Measurements from ENCODE around the gene AKAP7. TPM values are rescaled to one million over a fixed set of nuclear protein-coding genes. Genes with fewer than 3 reads are reported as not detected.
"Not testable (repeated sequence)": the region's sequence is repeated elsewhere in the genome, so short reads cannot be mapped to it uniquely, and the experiment has no call there.

Gene AKAP7
- total RNA-seq, 1 donor, result 3.0 TPM

DNA sequence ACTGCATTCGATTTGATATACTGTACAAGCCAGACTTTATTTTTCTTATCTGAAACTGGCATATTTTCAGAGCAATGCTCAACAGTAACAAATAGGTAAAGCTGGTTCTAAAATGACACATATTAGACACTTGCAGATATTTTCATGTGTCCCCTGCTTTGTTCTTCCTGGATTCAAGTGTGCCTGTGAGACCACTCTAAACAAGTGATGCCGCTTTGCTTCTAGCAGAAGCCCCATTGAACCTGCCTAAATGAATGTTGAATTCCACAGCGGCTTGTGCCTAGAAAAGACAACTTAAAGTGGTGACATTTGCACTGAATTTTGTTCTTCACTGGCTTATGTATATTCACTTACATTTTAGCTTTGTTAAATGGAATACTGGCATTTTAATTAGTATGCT lies 115.7 kb downstream of the AKAP7 start:
- no peak for DNase-seq (ENCODE audit: low read depth in 2 of 3, low spot score in 2 of 3)

- DNase-seq (ENCODE audit: low read depth in 2 of 3, low spot score in 2 of 3), result no peak
Measured at GRCh38 chr6:131251590-131252199, 116.4 kb downstream of the AKAP7 start.

DNA sequence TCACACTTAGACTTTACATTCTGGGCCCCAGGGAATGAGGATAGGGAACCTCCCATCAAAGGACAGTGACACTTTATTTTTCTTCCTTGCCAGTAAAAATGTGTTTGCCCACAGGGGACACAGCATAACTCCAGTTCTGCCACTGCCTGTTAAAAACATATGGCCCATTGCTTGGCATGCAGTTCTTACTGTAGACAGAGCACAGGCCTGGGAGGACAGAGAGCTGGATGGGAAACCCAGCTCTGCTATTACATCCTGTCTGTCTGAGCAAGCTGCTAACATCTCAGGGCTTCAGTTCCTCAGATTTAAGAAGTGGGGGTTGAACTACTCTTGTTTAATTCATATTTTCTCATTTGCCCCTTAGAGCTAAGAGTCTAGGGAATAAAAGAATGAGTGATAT lies 120.2 kb downstream of the AKAP7 start:
- peak in 1 of 3 donors; percentile 29 for DNase-seq (ENCODE audit: low read depth in 2 of 3, low spot score in 2 of 3)

DNA sequence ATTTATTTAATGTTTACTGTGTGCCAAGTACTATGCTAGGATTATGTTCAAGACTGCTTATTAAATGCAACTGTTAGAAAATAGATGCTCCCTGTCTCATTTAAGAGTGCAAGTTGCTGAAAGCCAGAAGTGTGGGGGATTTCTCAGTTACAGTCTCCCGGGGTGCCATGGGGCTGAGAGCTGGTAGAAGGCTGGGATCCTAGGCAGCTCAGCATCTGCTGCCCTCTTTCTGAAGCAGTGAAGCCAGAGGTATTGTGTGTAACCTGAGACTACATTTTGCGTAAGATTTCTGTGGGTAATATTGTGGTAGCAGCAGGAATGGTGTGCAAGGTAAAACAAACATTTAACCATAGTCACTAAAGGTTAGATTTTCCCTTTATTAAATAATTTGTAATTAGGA lies 120.6 kb downstream of the AKAP7 start:
- no peak for DNase-seq (ENCODE audit: low read depth in 2 of 3, low spot score in 2 of 3)

DNA sequence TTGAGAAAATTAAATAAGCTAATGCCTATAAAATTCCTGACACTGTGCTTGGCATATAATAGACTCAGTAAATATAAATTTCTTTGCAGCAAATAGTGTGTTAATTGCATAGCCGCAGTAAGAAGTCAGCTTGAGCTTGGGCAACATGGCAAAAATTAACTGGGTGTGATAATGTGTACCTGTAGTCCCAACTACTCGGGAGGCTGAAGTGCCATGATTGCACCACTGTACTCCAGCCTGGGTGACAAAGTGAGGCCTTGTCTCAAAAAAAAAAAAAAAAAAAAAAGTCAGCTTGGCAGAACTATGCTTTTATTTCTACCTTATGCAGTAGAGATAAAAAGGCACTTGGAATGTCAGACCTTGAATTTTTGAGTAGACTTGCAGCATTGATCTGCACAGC lies 121.8 kb downstream of the AKAP7 start:
- DNase-seq (ENCODE audit: low read depth in 2 of 3, low spot score in 2 of 3), result no peak

- DNase-seq (ENCODE audit: low read depth in 2 of 3, low spot score in 2 of 3), result no peak
Measured at GRCh38 chr6:131258010-131258652, 122.9 kb downstream of the AKAP7 start.

DNA sequence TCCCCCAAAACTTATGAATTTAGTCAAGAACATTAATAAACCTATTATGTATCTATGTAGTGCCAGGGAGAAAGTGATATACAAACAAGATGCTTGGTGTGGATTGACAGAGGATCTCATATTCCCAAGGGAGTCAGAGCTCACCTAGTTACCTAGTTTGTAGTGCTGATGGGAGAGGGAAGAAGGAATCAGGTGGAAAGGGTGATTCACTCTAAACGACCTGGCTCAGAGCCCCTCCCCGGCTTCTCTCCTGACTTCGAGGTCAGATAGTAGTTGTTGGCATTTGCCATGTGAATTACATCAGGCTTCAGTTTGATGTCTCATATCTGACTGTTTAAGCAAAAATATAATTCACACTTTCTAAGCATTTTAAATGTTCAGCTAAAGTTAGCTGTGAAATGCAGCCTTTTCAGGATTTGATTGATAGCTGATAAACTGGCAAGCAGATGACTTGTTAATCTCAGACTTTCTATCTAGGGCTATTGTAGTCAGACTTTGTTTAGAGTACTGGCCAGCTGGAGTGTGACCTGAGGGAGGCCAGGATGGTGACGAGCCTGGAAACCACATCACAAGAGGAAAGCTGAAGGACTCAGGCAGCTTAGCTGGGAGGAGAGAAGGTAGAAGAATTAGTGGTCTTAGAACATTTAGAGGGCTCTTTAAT lies 123.7 kb downstream of the AKAP7 start:
- DNase-seq (ENCODE audit: low read depth in 2 of 3, low spot score in 2 of 3), result no peak

GRCh38 chr6:131260960-131261359 lies 125.7 kb downstream of the AKAP7 start:
- not testable (repeated sequence) for DNase-seq (ENCODE audit: low read depth in 2 of 3, low spot score in 2 of 3)

DNA sequence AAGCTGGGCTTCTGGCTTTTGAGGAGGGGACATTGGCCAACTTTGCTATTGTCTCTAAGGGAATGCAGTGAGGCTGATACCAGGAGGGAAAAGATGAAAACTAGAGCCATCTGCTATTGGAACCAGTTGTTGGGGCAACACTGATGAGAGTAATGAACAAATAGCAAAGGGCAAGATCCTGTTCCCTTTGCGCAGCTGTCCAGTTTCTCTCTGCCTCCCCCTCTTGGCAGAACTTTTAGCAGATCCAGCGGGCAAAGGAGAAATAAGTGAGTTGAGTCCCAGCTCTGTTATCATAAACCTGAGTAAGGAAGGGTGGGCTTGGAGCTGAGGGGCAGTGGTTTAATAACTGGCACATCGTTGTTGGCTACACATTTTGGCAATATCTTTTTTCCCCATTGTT lies 126.8 kb downstream of the AKAP7 start:
- DNase-seq (ENCODE audit: low read depth in 2 of 3, low spot score in 2 of 3), result no peak

GRCh38 chr6:131265939-131266338 lies 130.7 kb downstream of the AKAP7 start:
- DNase-seq (ENCODE audit: low read depth in 2 of 3, low spot score in 2 of 3), result no peak

GRCh38 chr6:131268303-131268702 lies 133.0 kb downstream of the AKAP7 start:
- DNase-seq (ENCODE audit: low read depth in 2 of 3, low spot score in 2 of 3), result no peak

- no peak for DNase-seq (ENCODE audit: low read depth in 2 of 3, low spot score in 2 of 3)
Measured at GRCh38 chr6:131269565-131270391, 134.5 kb downstream of the AKAP7 start.

- DNase-seq (ENCODE audit: low read depth in 2 of 3, low spot score in 2 of 3), result no peak
Measured at GRCh38 chr6:131270534-131270933, 135.3 kb downstream of the AKAP7 start.

DNA sequence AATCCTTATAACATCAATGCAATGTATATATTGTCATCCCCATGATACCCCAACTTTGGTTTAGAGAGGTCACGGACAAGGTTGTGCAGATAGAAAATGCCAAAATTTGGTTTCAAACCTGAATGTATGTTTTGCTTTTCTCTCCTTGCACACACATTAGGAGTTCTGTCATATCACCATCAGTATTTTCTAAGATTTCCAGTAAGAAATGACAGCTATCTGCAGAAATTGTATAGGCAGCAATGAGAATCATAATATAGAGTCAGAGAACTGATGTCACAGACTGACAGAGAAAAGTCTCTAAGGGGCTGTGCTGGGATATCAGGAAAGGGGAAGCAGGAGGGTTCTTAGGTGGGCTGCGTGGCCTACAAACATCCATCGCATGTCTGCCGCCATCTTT lies 140.0 kb downstream of the AKAP7 start:
- DNase-seq (ENCODE audit: low read depth in 2 of 3, low spot score in 2 of 3), result no peak

- no peak for DNase-seq (ENCODE audit: low read depth in 2 of 3, low spot score in 2 of 3)
Measured at GRCh38 chr6:131277591-131277990, 142.3 kb downstream of the AKAP7 start.

GRCh38 chr6:131281471-131282270 lies 146.4 kb downstream of the AKAP7 start:
- peak; percentile 26 to 67 (median 32) for DNase-seq (ENCODE audit: low read depth in 2 of 3, low spot score in 2 of 3)

GRCh38 chr6:131282365-131282764 lies 147.1 kb downstream of the AKAP7 start:
- no peak for DNase-seq (ENCODE audit: low read depth in 2 of 3, low spot score in 2 of 3)

DNA sequence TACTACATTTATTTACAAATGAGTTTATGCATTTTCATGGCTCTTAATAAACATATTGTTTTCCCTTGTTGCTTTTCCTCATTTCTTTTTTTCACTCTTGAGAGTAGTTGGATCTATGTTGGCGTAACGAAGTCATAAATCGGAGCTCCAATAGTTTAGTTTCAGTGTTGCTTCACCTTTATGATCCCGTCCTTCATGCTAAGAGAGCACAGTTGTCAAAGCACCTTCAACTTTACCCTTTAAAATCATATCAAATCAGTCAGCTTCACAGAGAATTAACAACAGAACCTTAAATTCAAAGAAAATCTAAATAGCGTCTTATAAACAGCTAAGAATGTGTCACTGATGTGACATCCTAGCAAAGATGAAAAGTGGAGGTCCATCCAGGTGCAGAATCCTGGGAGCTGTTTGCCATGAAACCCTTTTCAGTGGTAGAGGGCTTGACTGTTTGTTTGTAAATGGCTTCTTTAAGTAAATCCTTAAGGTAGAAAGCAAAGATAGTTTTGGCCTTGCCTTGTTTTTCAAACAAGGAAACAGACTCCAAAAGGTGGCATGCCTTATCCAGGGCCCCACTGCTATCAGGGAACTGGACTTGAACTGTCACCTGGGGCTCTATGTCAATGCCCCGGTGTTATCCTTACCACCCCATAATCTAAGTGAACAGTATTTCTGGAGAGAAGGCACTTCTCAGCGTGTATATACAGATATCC lies 148.4 kb downstream of the AKAP7 start:
- DNase-seq (ENCODE audit: low read depth in 2 of 3, low spot score in 2 of 3), result no peak

DNA sequence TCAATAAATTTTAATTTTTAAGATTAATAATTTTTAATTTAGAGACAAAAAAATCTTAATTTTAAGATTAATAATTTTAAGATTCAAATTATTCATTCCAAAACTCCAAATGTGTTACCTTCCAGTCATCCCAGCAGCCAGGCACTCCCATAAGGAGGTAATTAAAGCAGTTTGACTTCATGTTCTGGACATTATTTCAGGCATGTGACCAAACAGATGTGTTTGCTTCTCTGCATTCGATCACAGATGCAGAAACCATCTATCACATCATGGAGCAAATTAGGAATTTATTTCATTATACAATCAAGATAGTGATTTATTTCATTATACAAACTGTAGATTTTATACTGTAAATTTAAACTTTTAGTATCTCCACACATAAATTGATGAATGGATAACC lies 150.3 kb downstream of the AKAP7 start:
- no peak for DNase-seq (ENCODE audit: low read depth in 2 of 3, low spot score in 2 of 3)

Measured in hematopoietic multipotent progenitor cell (in vitro differentiated cells).